ENCODE data around the gene CRIP1.

The CRIP1 gene

GRCh38 chr14:105482486-105483110 is 4.1 kb upstream of the CRIP1 start:
- Histone ChIP-seq H3K4me1 (ENCODE audit: insufficient read depth, low read length, poor library complexity, severe bottlenecking) (peaks cover 29% of the 10 kb centered on the region), H3K9me3 (ENCODE audit: insufficient read depth, low read depth, low read length) (no peaks in the 10 kb centered on the region), H4K20me1 (ENCODE audit: insufficient read depth, low read length, poor library complexity, severe bottlenecking) (no peaks in the 10 kb centered on the region), H3K4me2 (ENCODE audit: low read depth, low read length, poor library complexity, severe bottlenecking) (peak overlapping the region; percentile 78), H3K9me2 (replicated peaks; ENCODE audit: low read depth, low read length) (no peaks in the 10 kb centered on the region), H3K79me2 (ENCODE audit: insufficient read depth, low read length) (no peaks in the 10 kb centered on the region), H3K27me3 (ENCODE audit: insufficient read depth, low read length, poor library complexity, severe bottlenecking) (no peaks in the 10 kb centered on the region), H3K4me3 (ENCODE audit: low read length, poor library complexity, severe bottlenecking) (peak overlapping the region; percentile 70), H3K9ac (ENCODE audit: low read depth, low read length, poor library complexity, severe bottlenecking) (peak overlapping the region; percentile 52), H2AFZ (ENCODE audit: low read length) (0 out of 2 replicates have a peak overlapping the region, but pooled peaks have one; percentile 62), H3K36me3 (ENCODE audit: insufficient read depth, low read length) (no peaks in the 10 kb centered on the region), H3F3A (ENCODE audit: low read depth) (no peaks in the 10 kb centered on the region)
- TF ChIP-seq CTCF (conservative IDR thresholded peaks at IDR 0.05; ENCODE audit: low read length) = no peak

GRCh38 chr14:105483300-105484068 is 3.2 kb upstream of the CRIP1 start:
- TF ChIP-seq CTCF (conservative IDR thresholded peaks at IDR 0.05; ENCODE audit: low read length) (no peak), EZH2phosphoT487 (IDR thresholded peaks at IDR 0.05; ENCODE audit: borderline replicate concordance) (no peak)
- H3F3A ChIP-seq (ENCODE audit: low read depth) = no peaks in the 10 kb centered on the region
- peaks cover 29% of the 10 kb centered on the region for H3K4me1 ChIP-seq (ENCODE audit: insufficient read depth, low read length, poor library complexity, severe bottlenecking)
- no peaks in the 10 kb centered on the region for H3K79me2 ChIP-seq (ENCODE audit: insufficient read depth, low read length)
- no peaks in the 10 kb centered on the region for H3K9me3 ChIP-seq (ENCODE audit: insufficient read depth, low read depth, low read length)
- no peaks in the 10 kb centered on the region for H3K9me2 ChIP-seq (replicated peaks; ENCODE audit: low read depth, low read length)
- no peaks in the 10 kb centered on the region for H3K27me3 ChIP-seq (ENCODE audit: insufficient read depth, low read length, poor library complexity, severe bottlenecking)
- no peak overlapping the region for H3K9ac ChIP-seq (ENCODE audit: low read depth, low read length, poor library complexity, severe bottlenecking)
- no peak overlapping the region for H3K4me2 ChIP-seq (ENCODE audit: low read depth, low read length, poor library complexity, severe bottlenecking)
- H3K36me3 ChIP-seq (ENCODE audit: insufficient read depth, low read length) = no peaks in the 10 kb centered on the region
- H3K4me3 ChIP-seq (ENCODE audit: low read length, poor library complexity, severe bottlenecking) = no peak overlapping the region
- no peak overlapping the region for H2AFZ ChIP-seq (ENCODE audit: low read length)
- H4K20me1 ChIP-seq (ENCODE audit: insufficient read depth, low read length, poor library complexity, severe bottlenecking) = no peaks in the 10 kb centered on the region

GRCh38 chr14:105484069-105484996 is 2.4 kb upstream of the CRIP1 start:
- Histone ChIP-seq H3K9me3 (ENCODE audit: insufficient read depth, low read depth, low read length) (no peaks in the 10 kb centered on the region), H3K27me3 (ENCODE audit: insufficient read depth, low read length, poor library complexity, severe bottlenecking) (no peaks in the 10 kb centered on the region), H3K4me3 (ENCODE audit: low read length, poor library complexity, severe bottlenecking) (no peak overlapping the region), H2AFZ (ENCODE audit: low read length) (no peak overlapping the region), H3K4me2 (ENCODE audit: low read depth, low read length, poor library complexity, severe bottlenecking) (no peak overlapping the region), H3F3A (ENCODE audit: low read depth) (no peaks in the 10 kb centered on the region), H3K36me3 (ENCODE audit: insufficient read depth, low read length) (no peaks in the 10 kb centered on the region), H3K9me2 (replicated peaks; ENCODE audit: low read depth, low read length) (no peaks in the 10 kb centered on the region), H3K9ac (ENCODE audit: low read depth, low read length, poor library complexity, severe bottlenecking) (no peak overlapping the region), H3K79me2 (ENCODE audit: insufficient read depth, low read length) (no peaks in the 10 kb centered on the region), H4K20me1 (ENCODE audit: insufficient read depth, low read length, poor library complexity, severe bottlenecking) (no peaks in the 10 kb centered on the region), H3K4me1 (ENCODE audit: insufficient read depth, low read length, poor library complexity, severe bottlenecking) (peaks cover 32% of the 10 kb centered on the region)
- TF ChIP-seq EZH2phosphoT487 (IDR thresholded peaks at IDR 0.05; ENCODE audit: borderline replicate concordance) (no peak), CTCF (conservative IDR thresholded peaks at IDR 0.05; ENCODE audit: low read length) (no peak)
